Measurements from ENCODE around the gene TSR1. TPM values are rescaled to one million over a fixed set of nuclear protein-coding genes. Genes with fewer than 3 reads are reported as not detected.

TSR1 gene
- total RNA-seq, 1 experiment from 2014 or later, result 44.7 TPM

DNA sequence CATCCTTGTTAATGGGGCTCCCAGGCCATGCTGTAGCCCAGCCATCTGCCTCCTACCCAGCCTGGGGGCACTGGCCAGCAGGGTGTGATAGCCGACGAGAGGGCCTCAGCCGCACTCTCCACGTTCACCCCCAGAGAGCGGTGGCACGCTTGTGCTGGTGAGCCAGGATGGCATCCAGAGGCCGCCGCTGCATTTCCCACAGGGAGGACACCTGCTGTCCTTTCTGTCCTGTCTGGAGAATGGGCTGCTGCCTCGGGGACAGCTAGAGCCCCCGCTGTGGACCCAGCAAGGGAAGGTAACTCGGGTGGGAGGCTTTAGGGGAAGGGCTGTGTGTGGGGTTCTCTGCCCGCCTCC is 28.5 kb upstream of the TSR1 start:
- DNase-seq (ENCODE audit: low read depth, low spot score) (no peak), ATAC-seq (no peak)
- ChIA-PET POLR2A (no interaction called here), CTCF (no interaction called here)
- intact Hi-C loops (cut with micrococcal nuclease; ENCODE audit: unreplicated experiment) (no loop called here), in situ Hi-C loops (cut with HindIII; ENCODE audit: low pct_unique_long_range_greater_than_20kb, low sequenced_read_pairs) (no loop called here)
- TF ChIP-seq SIN3A (IDR thresholded peaks at IDR 0.05; ENCODE audit: borderline replicate concordance, insufficient read depth, low read depth, low read length) (no peak), TCF7L2 (IDR thresholded peaks at IDR 0.05; ENCODE audit: low read depth, low read length) (no peak)
- TF ChIP-seq, protein P1, sequence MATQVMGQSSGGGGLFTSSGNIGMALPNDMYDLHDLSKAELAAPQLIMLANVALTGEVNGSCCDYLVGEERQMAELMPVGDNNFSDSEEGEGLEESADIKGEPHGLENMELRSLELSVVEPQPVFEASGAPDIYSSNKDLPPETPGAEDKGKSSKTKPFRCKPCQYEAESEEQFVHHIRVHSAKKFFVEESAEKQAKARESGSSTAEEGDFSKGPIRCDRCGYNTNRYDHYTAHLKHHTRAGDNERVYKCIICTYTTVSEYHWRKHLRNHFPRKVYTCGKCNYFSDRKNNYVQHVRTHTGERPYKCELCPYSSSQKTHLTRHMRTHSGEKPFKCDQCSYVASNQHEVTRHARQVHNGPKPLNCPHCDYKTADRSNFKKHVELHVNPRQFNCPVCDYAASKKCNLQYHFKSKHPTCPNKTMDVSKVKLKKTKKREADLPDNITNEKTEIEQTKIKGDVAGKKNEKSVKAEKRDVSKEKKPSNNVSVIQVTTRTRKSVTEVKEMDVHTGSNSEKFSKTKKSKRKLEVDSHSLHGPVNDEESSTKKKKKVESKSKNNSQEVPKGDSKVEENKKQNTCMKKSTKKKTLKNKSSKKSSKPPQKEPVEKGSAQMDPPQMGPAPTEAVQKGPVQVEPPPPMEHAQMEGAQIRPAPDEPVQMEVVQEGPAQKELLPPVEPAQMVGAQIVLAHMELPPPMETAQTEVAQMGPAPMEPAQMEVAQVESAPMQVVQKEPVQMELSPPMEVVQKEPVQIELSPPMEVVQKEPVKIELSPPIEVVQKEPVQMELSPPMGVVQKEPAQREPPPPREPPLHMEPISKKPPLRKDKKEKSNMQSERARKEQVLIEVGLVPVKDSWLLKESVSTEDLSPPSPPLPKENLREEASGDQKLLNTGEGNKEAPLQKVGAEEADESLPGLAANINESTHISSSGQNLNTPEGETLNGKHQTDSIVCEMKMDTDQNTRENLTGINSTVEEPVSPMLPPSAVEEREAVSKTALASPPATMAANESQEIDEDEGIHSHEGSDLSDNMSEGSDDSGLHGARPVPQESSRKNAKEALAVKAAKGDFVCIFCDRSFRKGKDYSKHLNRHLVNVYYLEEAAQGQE (IDR thresholded peaks at IDR 0.05; ENCODE audit: insufficient read depth in 1 of 2, low read depth in 2 of 2, low read length in 1 of 2), result no peak
- no TSS peak for BruUV-seq (replicated peaks)
- Histone ChIP-seq H3K36me3 (ENCODE audit: control insufficient read depth, insufficient read depth, low read length) (no peaks in the 10 kb centered on the region), H3K27ac (ENCODE audit: low read length) (no peak overlapping the region), H3K9me3 (ENCODE audit: control insufficient read depth, insufficient read depth, low read depth, low read length) (no peaks in the 10 kb centered on the region), H3K27me3 (ENCODE audit: control insufficient read depth, insufficient read depth, low read length) (no peaks in the 10 kb centered on the region), H3K4me3 (ENCODE audit: low read depth in 2 of 2, low read length in 2 of 2) (no peak overlapping the region), H3K4me1 (ENCODE audit: control insufficient read depth, insufficient read depth, low read length) (no peaks in the 10 kb centered on the region)

DNA sequence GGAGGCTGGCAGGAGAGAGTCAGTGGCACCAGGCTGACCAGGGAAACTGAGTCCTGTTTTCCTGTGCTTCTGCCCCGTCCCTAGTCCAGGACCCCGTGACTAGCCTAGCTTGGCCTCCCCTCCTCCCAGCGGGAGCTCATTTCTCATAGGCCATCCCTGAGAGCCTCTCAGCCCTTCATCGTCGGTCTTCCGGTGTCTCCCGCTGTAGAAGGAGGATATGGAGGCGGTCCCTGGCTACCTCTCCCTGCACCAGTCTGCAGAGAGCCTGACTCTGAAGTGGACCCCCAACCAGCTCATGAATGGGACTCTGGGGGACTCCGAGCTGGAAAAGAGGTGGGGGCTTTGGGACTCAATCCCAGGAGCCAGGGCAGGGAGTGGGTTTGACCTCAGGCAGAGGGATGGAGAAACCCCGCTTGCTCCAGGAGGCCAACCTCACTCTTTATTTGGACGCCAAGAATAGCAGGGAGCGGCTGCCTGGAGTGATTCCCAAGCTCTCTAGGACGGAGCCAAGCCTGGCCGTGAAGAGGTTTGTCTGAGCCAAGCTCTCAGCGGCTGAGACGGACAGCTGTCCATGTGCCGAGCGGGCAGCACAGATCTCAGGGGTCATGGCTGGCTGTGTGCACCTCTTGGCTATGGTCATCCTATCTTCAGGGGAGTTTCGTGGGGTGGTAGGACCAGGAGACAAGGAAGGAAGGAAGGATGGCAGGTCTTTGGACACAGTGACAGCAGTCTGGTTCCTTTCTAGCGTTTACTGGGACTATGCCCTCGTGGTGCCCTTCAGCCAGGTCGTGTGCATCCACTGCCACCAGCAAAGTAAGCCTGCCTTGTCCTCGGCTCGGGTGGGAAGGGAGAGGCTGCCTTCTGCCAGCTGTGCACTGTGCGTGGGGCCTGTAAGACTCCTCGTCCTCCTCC is 27.9 kb upstream of the TSR1 start:
- Histone ChIP-seq H3K4me1 (ENCODE audit: control insufficient read depth, insufficient read depth, low read length) (no peaks in the 10 kb centered on the region), H3K27me3 (ENCODE audit: control insufficient read depth, insufficient read depth, low read length) (no peaks in the 10 kb centered on the region), H3K9me3 (ENCODE audit: control insufficient read depth, insufficient read depth, low read depth, low read length) (no peaks in the 10 kb centered on the region), H3K36me3 (ENCODE audit: control insufficient read depth, insufficient read depth, low read length) (no peaks in the 10 kb centered on the region), H3K4me3 (ENCODE audit: low read depth in 2 of 2, low read length in 2 of 2) (no peak overlapping the region), H3K27ac (ENCODE audit: low read length) (no peak overlapping the region)
- ChIA-PET POLR2A (no interaction called here), CTCF (no interaction called here)
- BruUV-seq (replicated peaks), result TSS peak; percentile 55
- no peak for ATAC-seq
- in situ Hi-C loops (cut with HindIII; ENCODE audit: low pct_unique_long_range_greater_than_20kb, low sequenced_read_pairs), result no loop called here
- intact Hi-C loops (cut with micrococcal nuclease; ENCODE audit: unreplicated experiment), result no loop called here
- TF ChIP-seq TCF7L2 (IDR thresholded peaks at IDR 0.05; ENCODE audit: low read depth, low read length), result no peak
- TF ChIP-seq, protein P1 (IDR thresholded peaks at IDR 0.05; ENCODE audit: insufficient read depth in 1 of 2, low read depth in 2 of 2, low read length in 1 of 2), result no peak
- TF ChIP-seq SIN3A (IDR thresholded peaks at IDR 0.05; ENCODE audit: borderline replicate concordance, insufficient read depth, low read depth, low read length), result no peak
- TF ChIP-seq POLR2AphosphoS5 (IDR thresholded peaks at IDR 0.05; ENCODE audit: low read depth, low read length), result no peak
- TF ChIP-seq, protein P2, sequence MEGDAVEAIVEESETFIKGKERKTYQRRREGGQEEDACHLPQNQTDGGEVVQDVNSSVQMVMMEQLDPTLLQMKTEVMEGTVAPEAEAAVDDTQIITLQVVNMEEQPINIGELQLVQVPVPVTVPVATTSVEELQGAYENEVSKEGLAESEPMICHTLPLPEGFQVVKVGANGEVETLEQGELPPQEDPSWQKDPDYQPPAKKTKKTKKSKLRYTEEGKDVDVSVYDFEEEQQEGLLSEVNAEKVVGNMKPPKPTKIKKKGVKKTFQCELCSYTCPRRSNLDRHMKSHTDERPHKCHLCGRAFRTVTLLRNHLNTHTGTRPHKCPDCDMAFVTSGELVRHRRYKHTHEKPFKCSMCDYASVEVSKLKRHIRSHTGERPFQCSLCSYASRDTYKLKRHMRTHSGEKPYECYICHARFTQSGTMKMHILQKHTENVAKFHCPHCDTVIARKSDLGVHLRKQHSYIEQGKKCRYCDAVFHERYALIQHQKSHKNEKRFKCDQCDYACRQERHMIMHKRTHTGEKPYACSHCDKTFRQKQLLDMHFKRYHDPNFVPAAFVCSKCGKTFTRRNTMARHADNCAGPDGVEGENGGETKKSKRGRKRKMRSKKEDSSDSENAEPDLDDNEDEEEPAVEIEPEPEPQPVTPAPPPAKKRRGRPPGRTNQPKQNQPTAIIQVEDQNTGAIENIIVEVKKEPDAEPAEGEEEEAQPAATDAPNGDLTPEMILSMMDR (IDR thresholded peaks at IDR 0.05), result no peak
- no peak for DNase-seq (ENCODE audit: low read depth, low spot score)
